ENCODE results near the gene CDC20.

CDC20 gene

GRCh38 chr1:43387976-43388599 lies 29.3 kb downstream of the CDC20 start:
- Histone ChIP-seq H3K4me1 (ENCODE audit: low read depth, poor library complexity, severe bottlenecking) (peaks cover 19% of the 10 kb centered on the region), H3K79me2 (ENCODE audit: insufficient read depth, low read depth) (peaks cover 33% of the 10 kb centered on the region), H3K9ac (no peak overlapping the region), H3K36me3 (ENCODE audit: insufficient read depth) (no peaks in the 10 kb centered on the region; the same call in 1 of the 2 replicates), H3K4me3 (IDR thresholded peaks at IDR 0.05; ENCODE audit: insufficient read depth, low read depth, low read length) (no peak overlapping the region), H4K20me1 (ENCODE audit: insufficient read depth) (no peaks in the 10 kb centered on the region), H3K27me3 (ENCODE audit: insufficient read depth, low read depth) (no peaks in the 10 kb centered on the region), H3K4me2 (peak overlapping the region; percentile 93; the same call in 1 of the 2 replicates), H3K27ac (no peak overlapping the region), H2AFZ (ENCODE audit: low read depth) (no peak overlapping the region)
- TF ChIP-seq, protein P1, sequence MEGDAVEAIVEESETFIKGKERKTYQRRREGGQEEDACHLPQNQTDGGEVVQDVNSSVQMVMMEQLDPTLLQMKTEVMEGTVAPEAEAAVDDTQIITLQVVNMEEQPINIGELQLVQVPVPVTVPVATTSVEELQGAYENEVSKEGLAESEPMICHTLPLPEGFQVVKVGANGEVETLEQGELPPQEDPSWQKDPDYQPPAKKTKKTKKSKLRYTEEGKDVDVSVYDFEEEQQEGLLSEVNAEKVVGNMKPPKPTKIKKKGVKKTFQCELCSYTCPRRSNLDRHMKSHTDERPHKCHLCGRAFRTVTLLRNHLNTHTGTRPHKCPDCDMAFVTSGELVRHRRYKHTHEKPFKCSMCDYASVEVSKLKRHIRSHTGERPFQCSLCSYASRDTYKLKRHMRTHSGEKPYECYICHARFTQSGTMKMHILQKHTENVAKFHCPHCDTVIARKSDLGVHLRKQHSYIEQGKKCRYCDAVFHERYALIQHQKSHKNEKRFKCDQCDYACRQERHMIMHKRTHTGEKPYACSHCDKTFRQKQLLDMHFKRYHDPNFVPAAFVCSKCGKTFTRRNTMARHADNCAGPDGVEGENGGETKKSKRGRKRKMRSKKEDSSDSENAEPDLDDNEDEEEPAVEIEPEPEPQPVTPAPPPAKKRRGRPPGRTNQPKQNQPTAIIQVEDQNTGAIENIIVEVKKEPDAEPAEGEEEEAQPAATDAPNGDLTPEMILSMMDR (conservative IDR thresholded peaks at IDR 0.05; ENCODE audit: low read depth, low read length) = no peak

- Histone ChIP-seq H2AFZ (ENCODE audit: low read depth) (peak overlapping the region; percentile 88; the same call in 1 of the 2 replicates), H3K4me2 (peak overlapping the region; percentile 93), H3K4me3 (IDR thresholded peaks at IDR 0.05; ENCODE audit: insufficient read depth, low read depth, low read length) (no peak overlapping the region), H3K9ac (peak overlapping the region; percentile 49; the same call in 1 of the 2 replicates), H4K20me1 (ENCODE audit: insufficient read depth) (no peaks in the 10 kb centered on the region), H3K4me1 (ENCODE audit: low read depth, poor library complexity, severe bottlenecking) (peaks cover 19% of the 10 kb centered on the region), H3K27ac (no peak overlapping the region; the same call in 1 of the 2 replicates), H3K79me2 (ENCODE audit: insufficient read depth, low read depth) (peaks cover 33% of the 10 kb centered on the region), H3K27me3 (ENCODE audit: insufficient read depth, low read depth) (no peaks in the 10 kb centered on the region), H3K36me3 (ENCODE audit: insufficient read depth) (no peaks in the 10 kb centered on the region; the same call in 1 of the 2 replicates)
- TF ChIP-seq, protein P1 (conservative IDR thresholded peaks at IDR 0.05; ENCODE audit: low read depth, low read length) = no peak
Observed at GRCh38 chr1:43388613-43389012, 29.8 kb downstream of the CDC20 start.

GRCh38 chr1:43389326-43390313 lies 30.8 kb downstream of the CDC20 start, which contains the start of the genes MED8 and SZT2:
Gene MED8, minus strand, starts transcription at chr1:43389800. Its CDS starts 36 bp downstream, at chr1:43389764.
Gene SZT2, plus strand, starts transcription at chr1:43389899. Its CDS starts 70 bp downstream, at chr1:43389969.
- Histone ChIP-seq H3K36me3 (ENCODE audit: insufficient read depth) (no peaks in the 10 kb centered on the region; the same call in 1 of the 2 replicates), H2AFZ (ENCODE audit: low read depth) (peak within 1 kb of the TSS; percentile 88)

GRCh38 chr1:43392702-43393101 lies 33.9 kb downstream of the CDC20 start:
- Histone ChIP-seq H3K36me3 (ENCODE audit: insufficient read depth) (no peaks in the 10 kb centered on the region), H3K27ac (no peak overlapping the region), H3K79me2 (ENCODE audit: insufficient read depth, low read depth) (peaks cover 33% of the 10 kb centered on the region), H4K20me1 (ENCODE audit: insufficient read depth) (no peaks in the 10 kb centered on the region), H2AFZ (ENCODE audit: low read depth) (no peak overlapping the region), H3K4me2 (no peak overlapping the region), H3K9ac (no peak overlapping the region), H3K4me3 (IDR thresholded peaks at IDR 0.05; ENCODE audit: insufficient read depth, low read depth, low read length) (no peak overlapping the region), H3K4me1 (ENCODE audit: low read depth, poor library complexity, severe bottlenecking) (peaks cover 19% of the 10 kb centered on the region), H3K27me3 (ENCODE audit: insufficient read depth, low read depth) (no peaks in the 10 kb centered on the region)
- TF ChIP-seq, protein P1 (conservative IDR thresholded peaks at IDR 0.05; ENCODE audit: low read depth, low read length) = no peak

More at GRCh38 chr1:43389326-43390313, 30.8 kb downstream of the CDC20 start, which contains the start of the genes MED8 and SZT2:
- Histone ChIP-seq H3K27me3 (ENCODE audit: insufficient read depth, low read depth) (no peaks in the 10 kb centered on the region), H3K4me2 (peak within 1 kb of the TSS; percentile 93), H3K27ac (peak within 1 kb of the TSS; percentile 37; the same call in 1 of the 2 replicates), H3K9ac (peak within 1 kb of the TSS; percentile 49), H3K4me3 (IDR thresholded peaks at IDR 0.05; ENCODE audit: insufficient read depth, low read depth, low read length) (peak within 1 kb of the TSS; percentile 87), H4K20me1 (ENCODE audit: insufficient read depth) (no peaks in the 10 kb centered on the region), H3K4me1 (ENCODE audit: low read depth, poor library complexity, severe bottlenecking) (peaks cover 19% of the 10 kb centered on the region), H3K79me2 (ENCODE audit: insufficient read depth, low read depth) (peaks cover 33% of the 10 kb centered on the region)
- TF ChIP-seq, protein P1 (conservative IDR thresholded peaks at IDR 0.05; ENCODE audit: low read depth, low read length) = no peak
